IPS-20b (cell line): Measurements from ENCODE around the gene ORAI2.
"Not testable (repeated sequence)": the region's sequence is repeated elsewhere in the genome, so short reads cannot be mapped to it uniquely, and the experiment has no call there.

Source experiments
- H3K27ac ChIP-seq: one replicate; pipeline ENCODE4 v1.5.1; 2013; ENCODE audit warnings: low read length
- H3K27me3 ChIP-seq: 2 replicates; pipeline ENCODE4 v1.6.1; 2013; ENCODE audit warnings: mild to moderate bottlenecking, low read length, inconsistent platforms; ENCODE audit not compliant: insufficient read depth
- H3K36me3 ChIP-seq: 2 replicates; pipeline ENCODE4 v1.6.1; 2013; ENCODE audit warnings: low read depth, mild to moderate bottlenecking, inconsistent platforms, low read length, moderate library complexity; ENCODE audit not compliant: insufficient read depth
- H3K4me1 ChIP-seq: 2 replicates; pipeline ENCODE4 v1.6.1; 2013; ENCODE audit warnings: mild to moderate bottlenecking, control low read depth, inconsistent platforms, low read length, moderate library complexity; ENCODE audit not compliant: insufficient read depth
- H3K4me3 ChIP-seq: 2 replicates; pipeline ENCODE4 v1.5.1; 2013; ENCODE audit warnings: mild to moderate bottlenecking, low read length, inconsistent platforms
- H3K9ac ChIP-seq: 2 replicates; pipeline ENCODE4 v1.6.1; 2013; ENCODE audit warnings: low read depth, mild to moderate bottlenecking, inconsistent platforms, low read length, moderate library complexity
- H3K9me3 ChIP-seq: 2 replicates; pipeline ENCODE4 v1.6.1; 2013; ENCODE audit warnings: mild to moderate bottlenecking, low read depth, low read length, inconsistent platforms; ENCODE audit not compliant: insufficient read depth

The ORAI2 gene

DNA sequence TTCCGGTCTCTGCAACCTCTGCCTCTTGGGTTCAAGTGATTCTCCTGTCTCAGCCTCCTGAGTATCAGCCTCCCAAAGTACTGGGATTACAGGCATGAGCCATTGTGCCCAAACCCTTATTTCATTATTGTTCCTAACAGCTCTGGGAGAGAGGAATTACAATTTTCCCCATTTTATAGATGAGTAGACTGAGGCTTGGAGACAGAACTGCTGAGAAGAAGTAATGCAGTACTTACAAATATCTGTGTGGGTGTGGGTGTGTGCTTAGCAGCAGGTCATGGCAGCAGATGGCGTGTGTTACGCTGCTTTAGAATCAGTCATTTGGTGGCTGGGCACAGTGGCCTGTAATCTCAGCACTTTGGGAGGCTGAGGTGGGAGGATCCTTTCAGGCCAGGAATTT lies 29.8 kb upstream of the ORAI2 start:
- peaks cover 97% of the 10 kb centered on the region for H3K36me3 ChIP-seq
- no peaks in the 10 kb centered on the region for H3K9me3 ChIP-seq
- no peaks in the 10 kb centered on the region for H3K4me1 ChIP-seq
- no peak overlapping the region for H3K9ac ChIP-seq
- H3K27me3 ChIP-seq = no peaks in the 10 kb centered on the region
- no peak overlapping the region for H3K4me3 ChIP-seq
- H3K27ac ChIP-seq = no peak overlapping the region

DNA sequence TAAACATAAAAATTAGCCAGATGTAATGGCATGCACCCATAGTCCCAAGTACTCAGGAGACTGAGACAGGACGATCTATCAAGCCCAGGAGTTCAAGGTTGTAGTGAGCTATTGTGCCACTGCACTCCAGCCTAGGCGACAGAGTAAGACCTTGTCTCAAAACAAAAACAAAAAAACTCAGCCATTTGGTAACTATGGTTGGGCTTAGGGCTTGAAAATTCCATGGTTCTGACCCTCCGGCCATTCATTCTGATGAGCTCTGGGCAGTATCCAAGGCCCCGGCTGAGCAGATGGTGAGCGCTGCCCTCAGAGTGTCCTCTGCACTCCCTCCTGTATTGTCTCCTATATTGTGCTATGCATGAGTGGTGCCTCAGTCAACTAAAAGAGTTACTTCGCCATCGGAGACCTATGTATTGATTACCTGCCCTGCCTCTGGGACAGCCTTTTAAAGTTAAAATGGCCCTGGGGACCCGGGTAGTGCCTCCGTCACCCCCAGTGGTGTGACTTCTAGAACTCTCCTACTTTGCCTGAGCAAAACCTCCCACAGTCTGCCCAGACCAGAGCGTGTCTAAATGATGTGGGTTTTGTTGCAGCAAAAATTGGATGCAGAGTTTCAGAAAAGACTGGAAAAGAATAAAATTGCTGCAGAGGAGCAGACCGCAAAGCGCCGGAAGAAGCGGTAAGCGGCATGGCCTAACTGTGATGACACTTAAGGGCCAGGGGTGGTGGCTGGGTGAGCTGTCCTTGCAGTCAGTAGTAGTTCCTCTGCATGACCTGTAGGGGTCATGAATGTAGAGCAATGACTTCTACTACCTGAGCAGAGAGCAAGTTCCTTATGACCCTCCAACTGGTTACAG lies 29.1 kb upstream of the ORAI2 start:
- Histone ChIP-seq H3K27ac (no peak overlapping the region), H3K9me3 (no peaks in the 10 kb centered on the region), H3K4me3 (no peak overlapping the region), H3K4me1 (no peaks in the 10 kb centered on the region), H3K36me3 (peaks cover 96% of the 10 kb centered on the region), H3K9ac (no peak overlapping the region), H3K27me3 (no peaks in the 10 kb centered on the region)

DNA sequence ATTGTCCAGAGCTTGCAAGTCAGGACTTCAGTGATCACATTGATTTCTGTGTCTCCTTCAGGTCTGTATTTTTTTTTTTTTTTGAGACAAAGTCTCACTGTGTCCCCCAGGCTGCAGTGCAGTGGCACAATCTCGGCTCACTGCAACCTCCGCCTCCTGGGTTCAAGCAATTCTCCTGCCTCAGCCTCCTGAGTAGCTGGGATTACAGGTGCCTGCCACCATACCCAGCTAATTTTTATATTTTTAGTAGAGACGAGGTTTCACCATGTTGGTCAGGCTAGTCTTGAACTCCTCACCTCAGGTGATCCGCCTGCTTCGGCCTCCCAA lies 28.6 kb upstream of the ORAI2 start:
- H3K27me3 ChIP-seq, H3K9ac ChIP-seq, H3K4me1 ChIP-seq, H3K4me3 ChIP-seq, H3K27ac ChIP-seq, H3K9me3 ChIP-seq: not testable (repeated sequence)
- peaks cover 95% of the 10 kb centered on the region for H3K36me3 ChIP-seq

DNA sequence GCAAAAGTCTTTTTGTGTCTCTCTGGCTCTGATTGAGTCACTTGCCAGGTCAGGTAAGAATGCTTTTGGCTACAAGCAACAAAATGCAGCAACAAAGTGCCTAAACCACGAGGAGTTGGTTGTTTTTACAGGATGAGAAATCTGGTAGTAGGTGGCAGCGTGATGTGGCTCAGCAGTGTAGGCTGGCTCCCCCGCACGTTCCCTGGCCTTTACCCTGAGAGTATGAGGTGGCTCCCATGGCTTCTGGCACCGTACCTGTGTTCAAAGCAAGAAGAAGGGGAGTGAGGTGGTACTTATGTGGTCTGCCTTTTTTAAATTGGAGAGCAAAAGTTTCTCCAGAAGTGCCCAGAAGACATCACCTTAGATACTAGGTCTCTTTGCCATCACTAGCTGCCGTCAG lies 25.5 kb upstream of the ORAI2 start:
- Histone ChIP-seq H3K36me3 (peaks cover 96% of the 10 kb centered on the region), H3K4me1 (no peaks in the 10 kb centered on the region), H3K27ac (no peak overlapping the region), H3K9me3 (peaks cover 3% of the 10 kb centered on the region; the same call in 1 of the 2 replicates), H3K27me3 (no peaks in the 10 kb centered on the region), H3K4me3 (no peak overlapping the region), H3K9ac (no peak overlapping the region)

DNA sequence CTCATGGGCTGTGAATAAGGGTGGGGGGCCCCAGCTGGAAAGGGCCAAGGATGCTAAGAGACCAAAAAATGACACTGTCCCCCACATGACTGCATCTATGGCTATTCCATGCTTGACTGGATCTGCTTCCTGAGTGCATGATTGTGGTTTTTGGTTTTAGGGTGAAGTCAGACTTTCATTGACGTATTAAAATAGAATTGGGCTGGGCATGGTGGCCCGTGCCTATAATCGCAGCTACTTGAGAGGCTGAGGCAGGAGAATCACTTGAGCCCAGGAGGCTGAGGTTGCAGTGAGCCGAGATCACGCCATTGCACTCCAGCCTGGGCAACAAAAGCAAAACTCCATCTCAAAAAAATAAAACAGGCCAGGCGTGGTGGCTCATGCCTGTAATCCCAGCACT lies 24.8 kb upstream of the ORAI2 start:
- H3K9me3 ChIP-seq, H3K27ac ChIP-seq, H3K27me3 ChIP-seq, H3K9ac ChIP-seq, H3K4me3 ChIP-seq, H3K4me1 ChIP-seq: not testable (repeated sequence)
- H3K36me3 ChIP-seq = peaks cover 96% of the 10 kb centered on the region

DNA sequence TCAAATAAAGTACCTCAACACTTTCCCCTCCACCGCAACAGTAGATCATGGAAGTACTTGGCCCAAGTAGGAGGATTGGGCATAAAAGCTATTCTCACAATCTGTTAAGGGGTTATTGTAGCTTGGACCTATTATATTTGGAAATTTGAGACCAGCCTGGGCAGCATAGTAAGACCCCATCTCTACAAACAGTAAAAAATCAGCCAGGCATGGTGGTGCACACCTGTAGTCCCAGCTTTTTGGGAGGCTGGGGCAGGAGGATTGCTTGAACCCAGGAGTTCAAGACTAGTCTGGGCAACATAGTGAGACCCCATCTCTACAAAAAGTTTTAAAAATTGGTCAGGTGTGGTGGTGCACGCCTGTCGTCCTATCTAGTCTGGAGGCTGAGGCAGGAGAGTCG lies 24.0 kb upstream of the ORAI2 start:
- H3K9ac ChIP-seq = no peak overlapping the region
- no peak overlapping the region for H3K27ac ChIP-seq
- peaks cover 3% of the 10 kb centered on the region; the same call in 1 of the 2 replicates for H3K9me3 ChIP-seq
- H3K4me3 ChIP-seq = no peak overlapping the region
- H3K27me3 ChIP-seq = no peaks in the 10 kb centered on the region
- no peaks in the 10 kb centered on the region for H3K4me1 ChIP-seq
- peaks cover 95% of the 10 kb centered on the region for H3K36me3 ChIP-seq

DNA sequence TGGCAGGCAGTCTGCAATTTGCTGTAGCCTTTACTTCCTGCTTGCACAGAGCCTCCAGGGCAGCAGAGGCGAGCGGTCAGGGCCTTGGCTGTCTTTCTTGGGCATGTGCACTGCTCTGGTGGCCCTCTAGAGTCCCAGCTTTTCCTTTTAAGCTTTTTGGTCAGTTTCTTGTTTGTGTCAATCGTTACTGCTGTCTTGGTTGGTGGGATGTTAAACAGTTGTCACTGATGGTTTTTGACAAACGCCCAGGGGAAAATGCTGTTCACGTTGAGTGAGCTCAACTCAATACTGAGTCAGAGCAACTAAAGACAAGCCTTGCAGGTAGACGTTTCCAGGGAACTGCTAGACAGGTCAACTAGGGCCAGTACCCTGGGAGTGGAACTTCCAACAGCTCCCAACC lies 23.3 kb upstream of the ORAI2 start:
- Histone ChIP-seq H3K27ac (no peak overlapping the region), H3K36me3 (peaks cover 96% of the 10 kb centered on the region), H3K27me3 (no peaks in the 10 kb centered on the region), H3K4me1 (no peaks in the 10 kb centered on the region), H3K4me3 (no peak overlapping the region), H3K9ac (no peak overlapping the region), H3K9me3 (peaks cover 3% of the 10 kb centered on the region; the same call in 1 of the 2 replicates)

DNA sequence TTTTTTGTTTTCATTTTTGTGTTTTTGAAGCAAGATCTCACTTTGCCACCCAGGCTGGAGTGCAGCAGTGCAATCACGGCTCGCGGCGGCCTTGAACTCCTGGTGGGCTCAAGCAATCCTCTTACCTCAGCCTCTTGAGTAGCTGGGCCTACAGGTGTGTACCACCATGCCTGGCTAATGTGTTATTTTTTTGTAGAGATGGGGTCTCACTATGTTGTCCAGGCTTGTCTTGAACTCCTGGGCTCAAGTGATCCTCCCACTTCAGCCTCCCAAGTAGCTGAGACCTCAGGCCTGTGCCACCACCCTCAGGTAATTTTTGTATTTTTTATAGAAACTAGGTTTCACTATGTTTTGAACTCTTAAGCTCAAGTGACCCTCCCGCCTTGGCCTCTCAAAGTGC lies 22.5 kb upstream of the ORAI2 start:
- H3K4me1 ChIP-seq = no peaks in the 10 kb centered on the region
- H3K27ac ChIP-seq = no peak overlapping the region
- H3K27me3 ChIP-seq = no peaks in the 10 kb centered on the region
- H3K9me3 ChIP-seq = peaks cover 3% of the 10 kb centered on the region; the same call in 1 of the 2 replicates
- H3K4me3 ChIP-seq = no peak overlapping the region
- H3K9ac ChIP-seq = no peak overlapping the region
- H3K36me3 ChIP-seq = peaks cover 95% of the 10 kb centered on the region

DNA sequence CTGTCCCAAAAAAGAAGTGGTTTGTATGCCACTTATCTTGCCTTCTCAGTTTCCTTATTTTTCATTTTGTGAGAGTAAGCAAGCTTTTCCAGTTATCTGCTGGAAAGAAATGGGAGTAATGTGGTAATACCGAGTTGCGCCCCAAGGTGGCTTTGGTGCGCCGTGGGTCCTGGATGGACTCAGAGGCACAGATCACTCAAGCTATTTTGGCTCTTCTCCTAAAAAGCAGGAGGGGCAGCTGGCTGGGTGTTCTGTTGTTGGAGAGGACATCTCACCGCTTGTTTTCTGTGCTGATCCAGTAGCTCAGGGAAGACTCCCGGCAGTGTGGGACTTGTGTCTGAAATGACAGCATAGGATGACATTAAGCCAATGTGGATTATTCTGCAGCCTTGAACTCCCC lies 20.8 kb upstream of the ORAI2 start:
- H3K36me3 ChIP-seq = peaks cover 92% of the 10 kb centered on the region
- H3K27ac ChIP-seq = no peak overlapping the region
- no peak overlapping the region for H3K4me3 ChIP-seq
- H3K9ac ChIP-seq = no peak overlapping the region
- H3K4me1 ChIP-seq = no peaks in the 10 kb centered on the region
- peaks cover 3% of the 10 kb centered on the region; the same call in 1 of the 2 replicates for H3K9me3 ChIP-seq
- no peaks in the 10 kb centered on the region for H3K27me3 ChIP-seq

DNA sequence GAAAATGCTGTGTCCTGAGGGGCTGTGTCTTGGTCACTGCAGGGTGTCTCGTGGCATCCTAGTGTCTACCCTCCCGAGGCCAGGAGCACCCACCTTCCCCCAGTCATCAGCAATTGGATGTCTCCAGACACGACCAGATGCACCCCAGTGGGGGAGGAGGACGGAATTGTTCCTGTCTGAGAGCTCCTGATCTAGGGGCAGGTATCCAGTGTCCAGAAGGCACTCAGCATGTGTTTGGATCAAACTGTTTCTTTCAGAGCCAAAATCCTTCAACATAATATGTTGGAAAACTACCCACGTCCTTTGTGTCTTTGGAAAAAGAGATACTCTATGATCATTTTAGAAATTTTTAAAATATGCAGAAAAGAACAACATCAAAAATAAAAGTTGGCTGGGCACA lies 20.3 kb upstream of the ORAI2 start:
- peaks cover 88% of the 10 kb centered on the region for H3K36me3 ChIP-seq

DNA sequence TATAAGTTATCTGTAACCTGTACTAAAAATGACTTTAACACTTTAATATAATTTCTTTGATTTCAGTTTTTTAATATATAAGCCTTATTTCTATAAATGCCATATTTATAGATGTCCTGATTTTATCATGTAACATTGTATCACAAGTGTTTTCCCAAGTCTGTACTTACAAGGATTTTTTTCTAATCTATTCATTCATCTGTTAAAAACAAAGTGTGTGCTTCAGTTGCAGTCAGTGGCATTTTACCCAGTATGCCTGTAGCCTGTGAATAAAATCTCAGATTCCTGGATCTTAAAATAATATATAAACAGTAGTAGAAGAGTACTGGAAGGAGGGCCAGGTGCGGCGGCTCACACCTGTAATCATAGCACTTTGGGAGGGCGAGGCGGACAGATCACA lies 19.8 kb upstream of the ORAI2 start:
- Histone ChIP-seq H3K9ac (no peak overlapping the region), H3K9me3 (peaks cover 3% of the 10 kb centered on the region; the same call in 1 of the 2 replicates), H3K36me3 (peaks cover 88% of the 10 kb centered on the region), H3K27ac (no peak overlapping the region), H3K4me3 (no peak overlapping the region), H3K27me3 (no peaks in the 10 kb centered on the region), H3K4me1 (no peaks in the 10 kb centered on the region)

More for the DNA sequence above, 20.3 kb upstream of the ORAI2 start:
- Histone ChIP-seq H3K4me3 (no peak overlapping the region), H3K27me3 (no peaks in the 10 kb centered on the region), H3K27ac (no peak overlapping the region), H3K9me3 (peaks cover 3% of the 10 kb centered on the region; the same call in 1 of the 2 replicates), H3K4me1 (no peaks in the 10 kb centered on the region), H3K9ac (no peak overlapping the region)

DNA sequence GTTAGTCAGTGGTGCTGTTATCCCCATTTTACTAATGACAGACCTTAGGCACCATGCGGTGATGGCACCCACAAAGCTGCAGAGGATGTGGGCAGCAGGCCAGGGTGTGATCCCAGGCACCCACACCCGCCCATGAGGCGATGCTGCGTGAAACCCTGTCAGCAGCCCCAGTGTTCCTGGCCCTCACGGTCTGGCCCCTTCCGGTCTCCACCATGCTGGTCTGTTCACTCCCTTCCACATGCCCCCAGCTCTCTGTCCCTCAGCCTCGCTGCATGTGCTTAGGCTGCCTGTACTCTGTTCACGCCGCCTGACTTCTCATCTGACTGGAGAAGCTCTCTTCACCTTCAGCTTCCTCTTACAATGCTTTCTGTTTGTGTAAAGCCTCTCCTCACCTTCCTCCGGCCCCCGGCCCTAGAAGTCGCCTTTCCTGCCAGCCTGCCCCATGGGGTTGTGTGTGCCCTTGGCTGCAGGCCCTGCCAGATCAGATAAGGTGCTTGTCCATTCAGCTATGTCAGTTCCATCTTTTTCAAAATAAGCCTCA lies 17.6 kb upstream of the ORAI2 start:
- Histone ChIP-seq H3K4me3 (no peak overlapping the region), H3K27me3 (no peaks in the 10 kb centered on the region), H3K36me3 (peaks cover 83% of the 10 kb centered on the region), H3K9ac (no peak overlapping the region), H3K4me1 (no peaks in the 10 kb centered on the region), H3K27ac (no peak overlapping the region), H3K9me3 (no peaks in the 10 kb centered on the region)
